ENCODE measurements around the gene NOM1.

- TF ChIP-seq CTCF (conservative IDR thresholded peaks at IDR 0.05): no peak
- TF ChIP-seq ZFX (IDR thresholded peaks at IDR 0.05): no peak
These were observed 53.4 kb downstream of the NOM1 start for GRCh38 chr7:157002819-157003421.

Data from C4-2B (cell line).